ENCODE results near the gene GABBR2.

GRCh38 chr9:98396656-98397055 lies 312.1 kb downstream of the GABBR2 start:
- TF ChIP-seq, protein P1, sequence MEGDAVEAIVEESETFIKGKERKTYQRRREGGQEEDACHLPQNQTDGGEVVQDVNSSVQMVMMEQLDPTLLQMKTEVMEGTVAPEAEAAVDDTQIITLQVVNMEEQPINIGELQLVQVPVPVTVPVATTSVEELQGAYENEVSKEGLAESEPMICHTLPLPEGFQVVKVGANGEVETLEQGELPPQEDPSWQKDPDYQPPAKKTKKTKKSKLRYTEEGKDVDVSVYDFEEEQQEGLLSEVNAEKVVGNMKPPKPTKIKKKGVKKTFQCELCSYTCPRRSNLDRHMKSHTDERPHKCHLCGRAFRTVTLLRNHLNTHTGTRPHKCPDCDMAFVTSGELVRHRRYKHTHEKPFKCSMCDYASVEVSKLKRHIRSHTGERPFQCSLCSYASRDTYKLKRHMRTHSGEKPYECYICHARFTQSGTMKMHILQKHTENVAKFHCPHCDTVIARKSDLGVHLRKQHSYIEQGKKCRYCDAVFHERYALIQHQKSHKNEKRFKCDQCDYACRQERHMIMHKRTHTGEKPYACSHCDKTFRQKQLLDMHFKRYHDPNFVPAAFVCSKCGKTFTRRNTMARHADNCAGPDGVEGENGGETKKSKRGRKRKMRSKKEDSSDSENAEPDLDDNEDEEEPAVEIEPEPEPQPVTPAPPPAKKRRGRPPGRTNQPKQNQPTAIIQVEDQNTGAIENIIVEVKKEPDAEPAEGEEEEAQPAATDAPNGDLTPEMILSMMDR (IDR thresholded peaks at IDR 0.05), result no peak
- no peak for TF ChIP-seq POLR2A (IDR thresholded peaks at IDR 0.05)

Data from right lobe of liver (tissue), 4 donors.